ENCODE data around the gene NINJ2.

DNA sequence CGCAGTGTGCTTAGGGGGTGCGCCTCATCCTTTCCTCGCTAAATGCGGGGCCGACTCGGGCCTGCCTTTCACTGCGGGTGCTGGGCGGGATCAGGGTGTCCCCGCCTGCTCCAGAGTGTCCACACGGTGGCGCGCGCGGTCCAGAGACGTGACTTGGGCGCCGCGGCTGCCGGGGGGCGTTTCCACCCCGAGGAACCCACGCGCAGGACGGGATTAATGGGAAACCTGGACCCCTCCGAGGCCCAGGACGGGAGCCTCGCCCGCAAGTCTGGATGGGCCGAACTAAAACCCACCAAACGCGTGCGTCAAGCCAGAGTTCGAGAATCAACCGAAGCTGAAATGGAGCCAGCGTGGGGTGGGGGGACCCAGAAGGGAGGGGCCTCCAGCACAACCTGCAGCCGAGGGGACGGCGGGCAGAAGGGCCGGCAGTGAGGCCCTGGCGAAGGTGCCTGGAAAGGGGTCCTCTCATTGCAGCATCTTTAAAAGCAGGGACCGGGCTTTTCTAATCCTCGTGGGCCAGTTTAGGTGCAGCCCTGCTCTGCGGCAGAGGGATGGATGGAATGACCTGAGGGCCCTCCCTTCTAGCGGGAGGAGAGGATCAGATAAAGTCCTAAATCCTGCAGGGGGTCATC is 93.3 kb downstream of the NINJ2 start:
- TF ChIP-seq EGR1 (IDR thresholded peaks at IDR 0.05) (0 out of 2 replicates have a peak, but pooled peaks have one; percentile 45), EP300 (IDR thresholded peaks at IDR 0.05; ENCODE audit: borderline replicate concordance) (no peak; the same call in 1 of the 2 replicates), CREB1 (IDR thresholded peaks at IDR 0.05; ENCODE audit: low read depth) (no peak), YY1 (IDR thresholded peaks at IDR 0.05; ENCODE audit: low read depth) (0 out of 2 replicates have a peak, but pooled peaks have one; percentile 29), NFIC (IDR thresholded peaks at IDR 0.05) (peak; percentile 46; the same call in 1 of the 2 replicates)
- TF ChIP-seq, protein P1, sequence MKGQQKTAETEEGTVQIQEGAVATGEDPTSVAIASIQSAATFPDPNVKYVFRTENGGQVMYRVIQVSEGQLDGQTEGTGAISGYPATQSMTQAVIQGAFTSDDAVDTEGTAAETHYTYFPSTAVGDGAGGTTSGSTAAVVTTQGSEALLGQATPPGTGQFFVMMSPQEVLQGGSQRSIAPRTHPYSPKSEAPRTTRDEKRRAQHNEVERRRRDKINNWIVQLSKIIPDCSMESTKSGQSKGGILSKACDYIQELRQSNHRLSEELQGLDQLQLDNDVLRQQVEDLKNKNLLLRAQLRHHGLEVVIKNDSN (IDR thresholded peaks at IDR 0.05), result no peak
- TF ChIP-seq, protein P2, sequence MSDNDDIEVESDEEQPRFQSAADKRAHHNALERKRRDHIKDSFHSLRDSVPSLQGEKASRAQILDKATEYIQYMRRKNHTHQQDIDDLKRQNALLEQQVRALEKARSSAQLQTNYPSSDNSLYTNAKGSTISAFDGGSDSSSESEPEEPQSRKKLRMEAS (IDR thresholded peaks at IDR 0.05), result no peak; the same call in none of the 2 replicates

All from Ishikawa (cell line).